ENCODE data around the gene SF3B4.

GRCh38 chr1:149949911-149950310, 22.3 kb upstream of the SF3B4 start:
- TF ChIP-seq PATZ1 (CRISPR knock-in tag; IDR thresholded peaks at IDR 0.05; ENCODE audit: borderline replicate concordance) (no peak), RARB (CRISPR knock-in tag; IDR thresholded peaks at IDR 0.05) (no peak), ESRRG (CRISPR knock-in tag; IDR thresholded peaks at IDR 0.05) (no peak), ARNTL (CRISPR knock-in tag; IDR thresholded peaks at IDR 0.05; ENCODE audit: borderline replicate concordance, low read depth) (no peak)

Data from SK-N-SH treated with all-trans-retinoic acid at 6 μM for 48 hours (cell line).